Adrenal gland (tissue), 5 donors: ENCODE data around the gene WASHC4.

Source experiments
- POLR2A ChIP-seq, 2 donors: fragments of 450-650 bp; IDR thresholded peaks; one replicate each; pipeline ENCODE4 v1.6.1; 2017; ENCODE audit warnings: antibody characterized with exemption in 2 of 2, mild to moderate bottlenecking in 2 of 2, moderate library complexity in 1 of 2
- TF ChIP-seq, protein P1 (sequence below), 6 experiments: fragments of 450-650 bp in 4 of 6; fragments of 200-600 bp in 2 of 6; sonication (generic) in 1 of 6; IDR thresholded peaks; 1 replicate in 5 of 6; 2 replicates in 1 of 6; pipeline versions ENCODE4 v1.5.1 to v1.8.0; 2016 to 2021; ENCODE audit warnings: antibody characterized with exemption in 6 of 6, mild to moderate bottlenecking in 2 of 6, moderate library complexity in 1 of 6
- donor health status: DM: no; HTN: no; CAD: no.

DNA sequence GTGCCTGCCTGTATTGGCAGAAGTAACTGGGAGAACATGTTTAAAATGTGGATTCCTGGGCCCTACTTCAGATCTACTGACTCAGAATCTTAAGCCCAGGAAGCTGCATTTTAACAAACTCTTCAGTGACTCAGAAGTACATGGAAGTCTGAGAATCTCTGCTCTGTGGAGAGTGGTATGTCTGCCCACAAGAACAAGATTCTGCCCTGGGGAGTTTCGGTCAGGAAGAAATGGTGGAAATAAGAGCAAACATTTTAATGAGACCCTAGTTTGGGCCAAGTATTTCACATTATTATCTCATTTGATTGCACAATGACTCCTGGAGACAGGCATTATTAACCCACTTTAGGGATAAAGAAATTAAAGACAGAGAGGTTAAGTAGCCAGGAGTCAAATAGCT lies 31.4 kb upstream of the WASHC4 start:
- TF ChIP-seq, protein P1, sequence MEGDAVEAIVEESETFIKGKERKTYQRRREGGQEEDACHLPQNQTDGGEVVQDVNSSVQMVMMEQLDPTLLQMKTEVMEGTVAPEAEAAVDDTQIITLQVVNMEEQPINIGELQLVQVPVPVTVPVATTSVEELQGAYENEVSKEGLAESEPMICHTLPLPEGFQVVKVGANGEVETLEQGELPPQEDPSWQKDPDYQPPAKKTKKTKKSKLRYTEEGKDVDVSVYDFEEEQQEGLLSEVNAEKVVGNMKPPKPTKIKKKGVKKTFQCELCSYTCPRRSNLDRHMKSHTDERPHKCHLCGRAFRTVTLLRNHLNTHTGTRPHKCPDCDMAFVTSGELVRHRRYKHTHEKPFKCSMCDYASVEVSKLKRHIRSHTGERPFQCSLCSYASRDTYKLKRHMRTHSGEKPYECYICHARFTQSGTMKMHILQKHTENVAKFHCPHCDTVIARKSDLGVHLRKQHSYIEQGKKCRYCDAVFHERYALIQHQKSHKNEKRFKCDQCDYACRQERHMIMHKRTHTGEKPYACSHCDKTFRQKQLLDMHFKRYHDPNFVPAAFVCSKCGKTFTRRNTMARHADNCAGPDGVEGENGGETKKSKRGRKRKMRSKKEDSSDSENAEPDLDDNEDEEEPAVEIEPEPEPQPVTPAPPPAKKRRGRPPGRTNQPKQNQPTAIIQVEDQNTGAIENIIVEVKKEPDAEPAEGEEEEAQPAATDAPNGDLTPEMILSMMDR (IDR thresholded peaks at IDR 0.05) = no peak
- no peak for TF ChIP-seq POLR2A (IDR thresholded peaks at IDR 0.05)
